ENCODE measurements around the gene ASCL5. TPM values are rescaled to one million over a fixed set of nuclear protein-coding genes. Genes with fewer than 3 reads are reported as not detected.

Gene ASCL5
- total RNA-seq, 1 experiment from 2014 or later = 0.31 TPM

- Mint-ChIP-seq H3K27me3 (ENCODE audit: low read depth) (no peaks in the 10 kb centered on the region), H3K27ac (no peak overlapping the region), H3K4me3 (no peak overlapping the region), H3K9me3 (no peaks in the 10 kb centered on the region), H3K4me1 (peaks cover 10% of the 10 kb centered on the region), H3K36me3 (no peaks in the 10 kb centered on the region)
- no peak for TF ChIP-seq PRDM15 (CRISPR knock-in tag; IDR thresholded peaks at IDR 0.05)
- TF ChIP-seq ZNF671 (CRISPR knock-in tag; IDR thresholded peaks at IDR 0.05) = no peak
- TF ChIP-seq ZNF138 (CRISPR knock-in tag; conservative IDR thresholded peaks at IDR 0.05) = no peak
- TF ChIP-seq TCF7 (CRISPR knock-in tag; IDR thresholded peaks at IDR 0.05; ENCODE audit: low read depth) = no peak
- no peak for TF ChIP-seq ZBTB43 (CRISPR knock-in tag; IDR thresholded peaks at IDR 0.05)
- TF ChIP-seq ETV6 (CRISPR knock-in tag; IDR thresholded peaks at IDR 0.05) = no peak
- TF ChIP-seq ZNF423 (CRISPR knock-in tag; IDR thresholded peaks at IDR 0.05) = no peak
- no peak for TF ChIP-seq RELA (CRISPR knock-in tag; IDR thresholded peaks at IDR 0.05; ENCODE audit: borderline replicate concordance)
- TF ChIP-seq MXD4 (CRISPR knock-in tag; IDR thresholded peaks at IDR 0.05; ENCODE audit: borderline replicate concordance) = no peak
- TF ChIP-seq KAT7 (CRISPR knock-in tag; IDR thresholded peaks at IDR 0.05; ENCODE audit: borderline replicate concordance) = no peak
- no peak for TF ChIP-seq NR1H2 (CRISPR knock-in tag; IDR thresholded peaks at IDR 0.05)
- no peak for TF ChIP-seq CREB1 (CRISPR knock-in tag; IDR thresholded peaks at IDR 0.05)
- TF ChIP-seq JUN (CRISPR knock-in tag; IDR thresholded peaks at IDR 0.05) = no peak
- TF ChIP-seq NR2C2 (CRISPR knock-in tag; IDR thresholded peaks at IDR 0.05) = no peak
- TF ChIP-seq GTF2I (CRISPR knock-in tag; conservative IDR thresholded peaks at IDR 0.05) = no peak
- TF ChIP-seq USF2 (CRISPR knock-in tag; IDR thresholded peaks at IDR 0.05) = no peak
- DNase-seq (ENCODE audit: low spot score) (no peak), ATAC-seq (peak; percentile 64)
- ChIA-PET CTCF (interaction anchor here (0.5 to 2.8 kb wide), 4 partner anchors 27 to 144 kb away, joined by 3 to 15 read pairs (median 7); no protein-coding TSS in a partner anchor), POLR2A (no interaction called here)
These were observed 57.3 kb downstream of the ASCL5 start for GRCh38 chr1:201069636-201070035.

- Mint-ChIP-seq H3K4me1 (peaks cover 10% of the 10 kb centered on the region), H3K4me3 (no peak overlapping the region), H3K27ac (no peak overlapping the region; the same call in 1 of the 2 replicates), H3K27me3 (ENCODE audit: low read depth) (no peaks in the 10 kb centered on the region), H3K36me3 (no peaks in the 10 kb centered on the region), H3K9me3 (no peaks in the 10 kb centered on the region)
- ChIA-PET POLR2A (no interaction called here), CTCF (interaction anchor here (2.3 to 2.8 kb wide), 2 partner anchors 50 to 90 kb away, joined by 8 to 15 read pairs; no protein-coding TSS in a partner anchor)
- DNase-seq (ENCODE audit: low spot score) (no peak), ATAC-seq (peak; percentile 28)
- no peak for TF ChIP-seq NR3C1 (CRISPR knock-in tag; conservative IDR thresholded peaks at IDR 0.05; ENCODE audit: low read depth)
- no peak for TF ChIP-seq ATF2 (CRISPR knock-in tag; IDR thresholded peaks at IDR 0.05; ENCODE audit: borderline replicate concordance, low read depth)
- TF ChIP-seq AR (CRISPR knock-in tag; IDR thresholded peaks at IDR 0.05) = no peak
- TF ChIP-seq ZNF138 (CRISPR knock-in tag; conservative IDR thresholded peaks at IDR 0.05) = no peak
- TF ChIP-seq FOXJ3 (CRISPR knock-in tag; IDR thresholded peaks at IDR 0.05; ENCODE audit: borderline replicate concordance) = no peak
- TF ChIP-seq SMAD4 (CRISPR knock-in tag; IDR thresholded peaks at IDR 0.05) = no peak
- TF ChIP-seq GABPB1 (CRISPR knock-in tag; IDR thresholded peaks at IDR 0.05) = no peak
- no peak for TF ChIP-seq CREM (CRISPR knock-in tag; IDR thresholded peaks at IDR 0.05)
- no peak for TF ChIP-seq FOXP4 (CRISPR knock-in tag; IDR thresholded peaks at IDR 0.05)
These were observed 58.0 kb downstream of the ASCL5 start for GRCh38 chr1:201068976-201069375.

All from WTC11 (cell line).